Measurements from ENCODE around the gene DTNB. TPM values are rescaled to one million over a fixed set of nuclear protein-coding genes. Genes with fewer than 3 reads are reported as not detected.

Gene DTNB
- total RNA-seq, 2 donors from 2014 or later: 4.3 to 4.4 TPM

DNA sequence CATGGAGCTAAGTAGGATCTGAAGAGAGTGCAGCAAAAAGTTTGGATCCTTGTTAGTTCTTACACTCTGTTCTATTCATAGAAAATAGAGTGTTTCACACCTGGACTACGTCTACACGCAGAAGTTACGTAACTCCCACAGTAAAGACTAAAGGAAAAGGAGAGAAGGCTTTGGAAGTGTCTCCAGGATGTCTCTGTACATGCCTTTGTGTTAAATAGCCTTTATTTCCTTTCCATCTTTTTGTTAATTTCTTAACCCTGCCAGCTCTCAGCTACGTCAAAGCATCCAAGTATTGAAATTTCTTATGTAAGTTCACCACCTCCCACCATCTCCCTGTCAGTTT, 8.4 kb downstream of the DTNB start:
- Histone ChIP-seq H3K4me1 (peaks cover 0 to 4% of the 10 kb centered on the region in 2 donors), H3K36me3 (no peaks in the 10 kb centered on the region), H3K9me3 (no peaks in the 10 kb centered on the region), H3K27me3 (no peaks in the 10 kb centered on the region), H3K27ac (no peak overlapping the region), H3K4me3 (no peak overlapping the region)
- TF ChIP-seq CTCF (IDR thresholded peaks at IDR 0.05): peak; percentile 3 to 4
- no peak for DNase-seq (ENCODE audit: low spot score)

DNA sequence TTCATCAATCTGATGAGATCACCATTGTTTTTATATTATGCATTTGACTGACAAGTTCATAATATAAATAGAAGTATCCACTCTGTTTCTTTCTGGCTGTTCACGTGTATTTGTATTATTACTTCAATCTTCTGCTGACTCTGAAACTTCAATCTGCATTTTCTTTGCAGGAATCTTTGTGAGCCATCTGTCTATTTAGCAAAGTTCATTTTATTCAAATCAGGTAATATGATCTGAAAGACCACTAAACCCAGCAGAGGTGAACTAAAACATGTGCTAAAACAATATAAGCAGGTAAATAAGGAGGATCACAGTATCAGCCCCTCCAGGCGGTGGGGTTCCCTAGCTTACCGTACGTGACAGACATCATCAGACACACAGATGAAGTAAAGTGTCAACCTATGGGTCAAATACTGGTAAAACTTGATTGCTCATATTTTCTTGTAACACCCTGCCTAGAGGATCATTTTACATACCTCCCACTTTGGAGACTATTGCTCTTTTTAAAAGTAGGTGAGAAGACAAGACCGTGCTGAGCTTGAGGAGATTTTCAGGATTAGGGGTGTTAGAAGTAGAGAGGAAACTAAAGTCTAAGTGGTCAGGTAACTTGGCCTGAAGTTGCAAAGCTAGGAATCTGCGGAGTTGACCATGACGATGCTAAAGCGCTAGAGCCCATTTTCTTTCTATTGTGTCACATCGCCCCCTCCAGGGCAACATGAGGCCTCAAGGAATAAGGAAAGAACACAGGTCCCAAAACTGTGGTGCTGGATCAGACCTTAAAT, 9.0 kb downstream of the DTNB start:
- H3K9me3 ChIP-seq: no peaks in the 10 kb centered on the region
- DNase-seq (ENCODE audit: low spot score): peak; percentile 71
- no peaks in the 10 kb centered on the region for H3K27me3 ChIP-seq
- no peaks in the 10 kb centered on the region for H3K36me3 ChIP-seq
- H3K4me1 ChIP-seq: peaks cover 0 to 4% of the 10 kb centered on the region in 2 donors
- TF ChIP-seq CTCF (IDR thresholded peaks at IDR 0.05): peak; percentile 47 to 75
- H3K27ac ChIP-seq: no peak overlapping the region
- H3K4me3 ChIP-seq: no peak overlapping the region

DNA sequence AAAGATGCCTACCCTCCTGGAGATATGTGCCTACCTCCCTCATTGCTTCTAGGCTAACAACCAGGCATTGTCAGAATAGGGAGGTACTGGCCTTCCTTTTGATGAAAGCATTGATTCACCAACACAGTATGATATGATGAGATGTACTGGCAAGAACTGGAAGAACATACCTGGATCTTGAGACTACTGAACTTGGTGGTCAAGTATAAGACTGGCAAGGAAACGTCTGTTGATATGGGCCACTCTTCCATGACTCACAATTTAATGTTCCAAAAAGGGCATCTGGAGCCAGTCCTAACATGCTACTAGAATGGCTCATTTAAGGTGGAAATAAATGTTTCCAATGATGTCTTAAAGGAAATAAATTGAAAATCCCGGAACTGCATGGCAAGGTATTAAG, 18.1 kb downstream of the DTNB start:
- no peak for TF ChIP-seq CTCF (IDR thresholded peaks at IDR 0.05)
- Histone ChIP-seq H3K27me3 (no peaks in the 10 kb centered on the region), H3K9me3 (no peaks in the 10 kb centered on the region), H3K4me1 (no peaks in the 10 kb centered on the region), H3K36me3 (no peaks in the 10 kb centered on the region), H3K27ac (no peak overlapping the region), H3K4me3 (no peak overlapping the region)
- DNase-seq (ENCODE audit: low spot score): no peak

- no peak for TF ChIP-seq CTCF (IDR thresholded peaks at IDR 0.05)
- no peak overlapping the region for H3K27ac ChIP-seq
- no peaks in the 10 kb centered on the region for H3K9me3 ChIP-seq
- H3K4me1 ChIP-seq: no peaks in the 10 kb centered on the region
- H3K36me3 ChIP-seq: no peaks in the 10 kb centered on the region
- no peak overlapping the region for H3K4me3 ChIP-seq
- no peaks in the 10 kb centered on the region for H3K27me3 ChIP-seq
- DNase-seq (ENCODE audit: low spot score): no peak
Measured at GRCh38 chr2:25654801-25655200, 18.6 kb downstream of the DTNB start.

GRCh38 chr2:25651782-25652455, 21.5 kb downstream of the DTNB start:
- no peak for TF ChIP-seq CTCF (IDR thresholded peaks at IDR 0.05)
- H3K4me1 ChIP-seq: no peaks in the 10 kb centered on the region
- no peaks in the 10 kb centered on the region for H3K36me3 ChIP-seq
- no peaks in the 10 kb centered on the region for H3K9me3 ChIP-seq
- H3K4me3 ChIP-seq: no peak overlapping the region
- H3K27ac ChIP-seq: no peak overlapping the region
- H3K27me3 ChIP-seq: no peaks in the 10 kb centered on the region
- no peak for DNase-seq (ENCODE audit: low spot score)

Data from right atrium auricular region (tissue), 2 donors.